Right lobe of liver (tissue), 4 donors: Measurements from ENCODE around the gene AKAP11.
"Not testable (repeated sequence)": the region's sequence is repeated elsewhere in the genome, so short reads cannot be mapped to it uniquely, and the experiment has no call there.

Experiments
- POLR2A ChIP-seq: fragments of 450-650 bp; IDR thresholded peaks from one replicate; pipeline ENCODE4 v1.6.1; 2017; ENCODE audit warnings: antibody characterized with exemption, mild to moderate bottlenecking
- TF ChIP-seq, protein P1 (sequence below), 4 donors: fragments of 200-600 bp in 3 of 4; fragments of 450-650 bp in 1 of 4; IDR thresholded peaks; one replicate each; pipeline versions ENCODE4 v1.5.1 to v1.8.0; 2016 to 2022; ENCODE audit warnings: antibody characterized with exemption in 4 of 4, mild to moderate bottlenecking in 2 of 4
- donor health status: DM: no; HTN: no; CAD: no.
- donor health status: DM: no; HTN: no; CAD: no.
- donor health status: DM: no; HTN: yes; CAD: no.

DNA sequence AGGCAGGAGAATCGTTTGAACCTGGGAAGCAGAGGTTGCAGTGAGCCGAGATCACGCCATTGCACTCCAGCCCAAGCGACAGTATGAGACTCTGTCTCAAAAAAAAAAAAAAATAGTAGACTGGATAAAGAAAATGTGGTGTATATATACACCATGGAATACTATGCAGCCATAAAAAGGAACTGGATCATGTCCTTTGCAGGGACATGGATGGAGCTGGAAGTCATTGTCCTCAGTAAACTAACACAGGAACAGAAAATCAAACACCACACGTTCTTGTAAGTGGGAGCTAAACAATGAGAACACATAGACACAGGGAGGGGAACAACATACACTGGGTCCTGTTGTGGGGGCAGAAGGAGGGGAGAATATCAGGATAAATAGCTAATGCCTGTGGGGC, 45.2 kb upstream of the AKAP11 start:
- not testable (repeated sequence) for TF ChIP-seq POLR2A
- TF ChIP-seq, protein P1, sequence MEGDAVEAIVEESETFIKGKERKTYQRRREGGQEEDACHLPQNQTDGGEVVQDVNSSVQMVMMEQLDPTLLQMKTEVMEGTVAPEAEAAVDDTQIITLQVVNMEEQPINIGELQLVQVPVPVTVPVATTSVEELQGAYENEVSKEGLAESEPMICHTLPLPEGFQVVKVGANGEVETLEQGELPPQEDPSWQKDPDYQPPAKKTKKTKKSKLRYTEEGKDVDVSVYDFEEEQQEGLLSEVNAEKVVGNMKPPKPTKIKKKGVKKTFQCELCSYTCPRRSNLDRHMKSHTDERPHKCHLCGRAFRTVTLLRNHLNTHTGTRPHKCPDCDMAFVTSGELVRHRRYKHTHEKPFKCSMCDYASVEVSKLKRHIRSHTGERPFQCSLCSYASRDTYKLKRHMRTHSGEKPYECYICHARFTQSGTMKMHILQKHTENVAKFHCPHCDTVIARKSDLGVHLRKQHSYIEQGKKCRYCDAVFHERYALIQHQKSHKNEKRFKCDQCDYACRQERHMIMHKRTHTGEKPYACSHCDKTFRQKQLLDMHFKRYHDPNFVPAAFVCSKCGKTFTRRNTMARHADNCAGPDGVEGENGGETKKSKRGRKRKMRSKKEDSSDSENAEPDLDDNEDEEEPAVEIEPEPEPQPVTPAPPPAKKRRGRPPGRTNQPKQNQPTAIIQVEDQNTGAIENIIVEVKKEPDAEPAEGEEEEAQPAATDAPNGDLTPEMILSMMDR (IDR thresholded peaks at IDR 0.05) = not testable (repeated sequence)
